Measurements from ENCODE around the gene MSANTD2. TPM values are rescaled to one million over a fixed set of nuclear protein-coding genes. Genes with fewer than 3 reads are reported as not detected.

The MSANTD2 gene
- total RNA-seq, 2 experiments from 2014 or later, result 5.8 to 7.3 TPM

DNA sequence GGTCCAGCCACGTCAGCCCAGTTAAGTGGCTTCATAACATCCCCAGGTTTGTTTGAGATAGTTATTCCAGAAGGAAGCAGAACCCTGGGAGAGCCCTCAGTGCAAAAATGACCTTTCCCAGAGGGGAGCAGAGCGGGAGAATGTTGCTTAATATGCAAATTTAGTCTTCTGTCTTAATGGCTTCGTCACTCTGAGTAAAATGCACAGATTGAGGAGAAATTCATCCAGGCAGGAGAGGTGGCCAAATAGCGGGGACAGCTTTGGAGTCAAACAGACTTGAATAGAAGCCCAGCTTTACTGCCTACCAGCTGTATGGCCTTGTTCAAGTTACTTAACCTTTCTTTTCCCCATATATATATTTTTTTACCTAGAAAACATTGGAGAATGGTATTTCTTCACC, 72.7 kb downstream of the MSANTD2 start:
- peaks cover 26% of the 10 kb centered on the region for H3K27me3 Mint-ChIP-seq
- CTCF ChIA-PET, result no interaction called here
- TF ChIP-seq CTCF (IDR thresholded peaks at IDR 0.05), result no peak
- no peak overlapping the region for H3K4me3 Mint-ChIP-seq
- DNase-seq (no peak), ATAC-seq (no peak)
- H3K4me1 Mint-ChIP-seq (ENCODE audit: low read depth), result peaks cover 9% of the 10 kb centered on the region
- POLR2A ChIA-PET, result no interaction called here
- no peaks in the 10 kb centered on the region for H3K36me3 Mint-ChIP-seq (ENCODE audit: low read depth)
- H3K9me3 Mint-ChIP-seq, result no peaks in the 10 kb centered on the region
- intact Hi-C loops (cut with micrococcal nuclease), result no loop called here
- no peak overlapping the region for H3K27ac Mint-ChIP-seq

DNA sequence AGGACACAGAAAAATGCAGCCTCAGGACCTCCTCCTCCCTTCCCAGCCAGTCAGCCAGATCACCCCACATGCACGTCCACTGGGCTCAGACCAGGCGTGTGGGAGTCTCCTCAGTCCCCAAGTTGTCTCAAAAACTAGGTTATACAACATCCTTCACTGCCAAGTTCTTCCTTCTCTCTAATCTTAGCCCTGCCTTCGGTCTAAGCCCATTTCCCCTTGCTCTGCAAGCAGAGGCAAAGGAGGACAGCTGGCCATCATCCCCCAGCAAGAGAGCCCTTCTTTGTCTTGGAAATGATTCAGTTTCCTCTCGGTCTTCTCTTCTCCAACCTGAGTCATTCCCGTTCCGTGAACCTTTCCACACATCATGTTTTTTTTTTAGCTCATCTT, 74.5 kb downstream of the MSANTD2 start:
- TF ChIP-seq CTCF (IDR thresholded peaks at IDR 0.05), result no peak
- DNase-seq (no peak), ATAC-seq (no peak)
- ChIA-PET CTCF (no interaction called here), POLR2A (no interaction called here)
- no peaks in the 10 kb centered on the region for H3K36me3 Mint-ChIP-seq (ENCODE audit: low read depth)
- no peak overlapping the region for H3K4me3 Mint-ChIP-seq
- H3K9me3 Mint-ChIP-seq, result no peaks in the 10 kb centered on the region
- peaks cover 14% of the 10 kb centered on the region for H3K4me1 Mint-ChIP-seq (ENCODE audit: low read depth)
- H3K27me3 Mint-ChIP-seq, result peaks cover 29% of the 10 kb centered on the region
- intact Hi-C loops (cut with micrococcal nuclease), result no loop called here
- no peak overlapping the region for H3K27ac Mint-ChIP-seq

DNA sequence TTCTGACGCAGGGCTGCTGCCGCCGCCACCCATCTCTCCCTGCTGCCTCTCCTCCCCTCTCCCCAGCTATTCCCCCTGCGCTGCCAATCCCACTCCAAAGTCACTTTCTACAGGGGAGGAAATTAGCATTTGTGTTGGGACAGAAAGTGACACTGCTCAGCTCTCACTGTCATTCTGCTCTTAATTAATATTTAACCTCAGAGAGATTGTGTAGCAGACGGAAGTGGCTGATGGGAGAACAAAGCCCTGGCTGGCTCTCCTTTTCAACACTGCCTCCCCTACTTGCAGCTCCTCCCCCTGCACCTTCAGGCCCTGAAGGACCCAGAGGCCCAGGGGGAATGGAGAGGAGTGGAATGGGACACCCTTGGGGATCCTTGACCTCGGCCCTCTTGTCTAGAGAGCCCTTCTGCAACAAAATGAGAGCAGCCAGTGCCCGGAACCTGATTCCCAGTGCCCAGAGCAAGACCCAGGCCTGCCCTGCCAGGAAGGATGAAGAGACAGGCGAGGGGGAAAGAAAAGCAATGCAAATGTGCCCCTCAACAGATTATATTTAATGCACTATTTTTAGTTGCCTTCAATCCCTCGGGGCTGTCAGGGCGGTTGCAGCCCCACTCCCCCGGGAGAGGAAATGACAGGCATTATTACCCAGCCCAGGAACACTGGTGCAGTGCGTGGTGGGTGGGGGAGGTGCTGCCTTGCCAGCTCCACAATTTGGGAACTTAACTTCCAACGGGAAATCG, 75.1 kb downstream of the MSANTD2 start:
- H3K9me3 Mint-ChIP-seq, result no peaks in the 10 kb centered on the region
- no peak for DNase-seq
- no peak for TF ChIP-seq CTCF (IDR thresholded peaks at IDR 0.05)
- H3K27ac Mint-ChIP-seq, result no peak overlapping the region
- intact Hi-C loops (cut with micrococcal nuclease), result no loop called here
- H3K4me3 Mint-ChIP-seq, result no peak overlapping the region
- H3K4me1 Mint-ChIP-seq (ENCODE audit: low read depth), result peaks cover 14% of the 10 kb centered on the region
- no peak for ATAC-seq
- H3K27me3 Mint-ChIP-seq, result peaks cover 29% of the 10 kb centered on the region
- H3K36me3 Mint-ChIP-seq (ENCODE audit: low read depth), result no peaks in the 10 kb centered on the region
- CTCF ChIA-PET, result no interaction called here
- POLR2A ChIA-PET, result no interaction called here

DNA sequence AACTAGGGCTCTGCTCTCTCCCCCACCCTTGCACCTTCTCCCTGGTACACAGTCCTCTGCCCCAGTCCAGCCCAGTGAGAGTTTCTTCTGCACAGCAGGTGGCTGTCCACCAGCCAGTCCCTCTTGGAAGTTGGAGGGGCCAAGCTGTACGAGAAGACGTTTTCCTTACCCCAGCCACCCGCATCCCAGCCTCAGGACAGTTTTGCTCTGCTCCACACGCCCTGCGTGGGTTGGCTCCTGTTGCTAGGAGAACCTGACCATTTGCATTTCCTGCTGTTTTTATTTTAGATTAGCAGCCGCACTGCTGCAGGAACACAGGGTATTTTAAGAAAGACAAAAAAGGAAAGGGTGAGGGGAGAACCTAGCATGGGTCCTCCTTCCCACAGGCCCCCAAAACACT, 78.0 kb downstream of the MSANTD2 start:
- TF ChIP-seq CTCF (IDR thresholded peaks at IDR 0.05), result no peak
- intact Hi-C loops (cut with micrococcal nuclease), result no loop called here
- no peak for DNase-seq
- H3K9me3 Mint-ChIP-seq, result no peaks in the 10 kb centered on the region
- POLR2A ChIA-PET, result no interaction called here
- ATAC-seq, result no peak
- peaks cover 25% of the 10 kb centered on the region for H3K4me1 Mint-ChIP-seq (ENCODE audit: low read depth)
- H3K27ac Mint-ChIP-seq, result no peak overlapping the region
- H3K36me3 Mint-ChIP-seq (ENCODE audit: low read depth), result no peaks in the 10 kb centered on the region
- CTCF ChIA-PET, result interaction anchor here (1.2 kb wide), 1 partner anchor 116 kb away, joined by 3 read pairs; no protein-coding TSS in a partner anchor
- peaks cover 48% of the 10 kb centered on the region for H3K27me3 Mint-ChIP-seq
- H3K4me3 Mint-ChIP-seq, result no peak overlapping the region

DNA sequence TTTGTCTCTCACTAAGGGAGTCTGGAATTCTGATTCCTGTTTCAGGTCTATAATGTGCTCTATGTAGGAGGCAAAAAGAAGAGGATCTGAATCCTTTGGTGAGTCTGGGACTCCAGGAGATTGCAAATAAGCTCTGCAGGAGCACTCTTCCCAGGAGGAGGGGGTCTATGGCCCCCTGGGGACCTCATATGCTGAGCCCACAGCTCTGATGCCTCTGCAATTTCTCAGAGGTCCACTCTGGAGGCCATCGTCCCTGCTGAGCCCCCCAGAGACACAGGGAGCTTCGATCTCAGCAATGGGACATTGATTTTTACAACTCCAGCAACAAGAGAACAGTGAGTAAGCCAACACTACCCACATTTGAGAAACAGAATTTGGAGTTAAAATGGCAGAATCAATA, 80.7 kb downstream of the MSANTD2 start:
- H3K27me3 Mint-ChIP-seq, result peaks cover 51% of the 10 kb centered on the region
- POLR2A ChIA-PET, result no interaction called here
- H3K36me3 Mint-ChIP-seq (ENCODE audit: low read depth), result no peaks in the 10 kb centered on the region
- no peaks in the 10 kb centered on the region for H3K9me3 Mint-ChIP-seq
- no peak overlapping the region for H3K27ac Mint-ChIP-seq
- no peak overlapping the region for H3K4me3 Mint-ChIP-seq
- intact Hi-C loops (cut with micrococcal nuclease), result no loop called here
- CTCF ChIA-PET, result interaction anchor here (1.1 kb wide), 1 partner anchor 13 kb away, joined by 3 read pairs; no protein-coding TSS in a partner anchor
- no peak for ATAC-seq
- no peak for TF ChIP-seq CTCF (IDR thresholded peaks at IDR 0.05)
- DNase-seq, result no peak
- H3K4me1 Mint-ChIP-seq (ENCODE audit: low read depth), result peaks cover 20% of the 10 kb centered on the region

Data from activated CD8-positive, alpha-beta T cell treated with anti-CD3 and anti-CD28 coated beads for 36 hours (primary cell).